Activated CD4-positive, alpha-beta T cell treated with anti-CD3 and anti-CD28 coated beads, Interleukin-2, Interleukin-6, amounts not matched to agents 100 ng/mL and 50 ng/mL, durations not matched to agents 16 hours and 8 hours (primary cell): Measurements from ENCODE around the gene DOCK4.

Source experiments
- DNase-seq: peaks from one replicate; pipeline ENCODE4 v3.0.0-alpha.2; 2020

DOCK4 gene

DNA sequence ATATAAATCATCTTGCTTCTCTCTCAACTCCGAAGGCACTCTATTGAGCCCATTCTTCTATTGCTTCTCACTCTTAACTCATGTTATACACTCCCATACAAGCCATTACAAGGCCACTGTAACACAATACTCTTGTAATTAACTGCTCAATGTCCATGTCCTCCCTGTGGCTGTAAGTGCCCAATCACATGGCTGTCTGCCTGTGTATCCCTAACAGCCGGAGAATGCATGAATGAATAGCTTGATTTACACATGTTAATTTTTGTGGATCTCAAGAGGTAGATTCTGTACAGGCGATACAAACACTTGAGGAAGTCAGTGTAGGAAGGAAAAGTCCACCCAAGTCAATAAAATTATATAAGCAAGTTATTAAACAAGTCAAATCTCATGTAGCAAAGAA is 215.6 kb downstream of the DOCK4 start:
- DNase-seq = no peak

DNA sequence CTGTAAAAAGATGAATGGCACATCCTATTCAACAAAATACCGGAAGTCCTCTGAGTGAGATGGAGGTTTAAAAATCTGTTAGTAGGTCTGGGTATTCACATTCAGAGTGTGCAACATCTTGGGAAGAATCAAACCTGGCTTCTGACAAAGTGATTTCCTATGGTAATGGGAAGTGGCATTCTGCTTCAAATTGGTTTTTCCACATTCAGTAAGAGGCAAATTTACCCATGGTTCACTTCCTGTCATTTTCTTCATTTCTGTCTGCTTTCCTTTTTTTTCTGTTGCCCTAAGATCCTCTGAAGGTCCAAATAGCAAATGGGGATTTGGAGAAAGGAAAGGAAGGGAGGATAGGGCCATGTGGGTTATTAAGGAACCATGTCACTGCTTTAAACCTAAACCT is 218.3 kb downstream of the DOCK4 start:
- DNase-seq = no peak

DNA sequence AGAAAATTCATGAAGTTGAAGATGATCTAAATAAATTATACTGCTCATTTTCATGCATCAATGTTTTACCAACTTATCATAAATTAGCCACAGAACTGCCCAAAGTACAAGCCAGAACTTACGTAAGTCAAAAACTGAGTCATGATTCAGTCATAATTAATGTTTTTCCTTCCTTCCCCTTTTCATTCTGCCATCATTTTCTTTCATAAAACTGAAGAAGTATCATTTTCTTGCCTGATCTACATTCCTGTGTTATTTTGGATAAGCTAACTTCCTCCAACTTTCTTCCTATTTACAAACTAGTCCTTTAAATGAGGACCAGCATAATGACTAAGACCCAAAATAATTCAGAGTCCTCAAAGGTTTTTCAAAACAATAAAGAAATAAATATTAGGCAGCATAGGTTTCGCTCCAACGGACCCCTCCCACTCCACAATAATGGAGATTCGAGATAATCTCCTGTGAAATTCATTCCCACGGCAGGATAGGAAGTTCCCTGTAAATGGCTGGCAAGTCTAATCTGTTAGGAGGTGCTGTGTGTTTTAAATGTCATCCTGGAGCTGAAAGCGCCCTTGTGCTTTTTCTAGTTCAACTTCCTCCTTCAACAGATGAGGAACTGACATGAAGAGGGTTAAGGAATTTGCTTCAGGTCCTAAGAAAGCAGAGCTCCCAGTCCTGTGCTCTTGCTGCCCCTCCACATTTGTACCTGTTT is 218.9 kb downstream of the DOCK4 start:
- no peak for DNase-seq

DNA sequence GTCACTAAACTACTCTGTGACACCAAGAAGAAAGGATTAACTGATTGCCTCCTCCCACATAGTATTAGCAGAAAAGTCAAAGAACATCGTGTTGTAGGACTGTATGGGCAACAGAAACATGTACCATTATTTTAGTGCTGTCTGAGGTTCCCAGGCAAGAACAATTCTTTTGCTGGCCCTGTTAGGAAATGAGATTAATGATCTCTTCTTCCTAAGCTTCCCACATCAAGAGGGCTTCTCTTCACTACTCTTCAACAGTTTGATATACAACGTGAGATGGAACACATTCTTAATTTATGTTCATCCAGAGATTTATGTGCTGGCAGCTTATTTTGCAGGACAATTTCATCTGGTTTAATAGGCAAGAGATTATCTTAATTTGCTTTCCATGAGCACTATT is 219.6 kb downstream of the DOCK4 start:
- no peak for DNase-seq

DNA sequence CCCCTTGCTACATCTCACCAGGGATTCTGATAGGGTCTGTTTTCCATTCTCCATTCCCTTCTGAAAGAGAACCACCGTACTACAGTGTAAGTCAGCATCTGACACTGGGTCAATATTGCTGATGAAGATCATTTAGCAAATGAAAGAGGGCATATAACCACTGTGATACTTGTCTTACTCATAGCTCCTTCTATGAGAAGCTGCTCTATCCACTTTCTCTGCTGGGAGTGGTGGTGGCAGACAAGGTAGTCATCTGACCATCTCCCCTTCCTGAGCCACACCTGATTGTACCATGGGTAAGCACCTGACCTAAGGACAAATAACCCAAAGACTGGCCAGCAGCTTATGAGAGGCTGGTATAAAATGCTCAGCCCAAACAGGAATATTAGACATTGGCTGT is 220.4 kb downstream of the DOCK4 start:
- no peak for DNase-seq

DNA sequence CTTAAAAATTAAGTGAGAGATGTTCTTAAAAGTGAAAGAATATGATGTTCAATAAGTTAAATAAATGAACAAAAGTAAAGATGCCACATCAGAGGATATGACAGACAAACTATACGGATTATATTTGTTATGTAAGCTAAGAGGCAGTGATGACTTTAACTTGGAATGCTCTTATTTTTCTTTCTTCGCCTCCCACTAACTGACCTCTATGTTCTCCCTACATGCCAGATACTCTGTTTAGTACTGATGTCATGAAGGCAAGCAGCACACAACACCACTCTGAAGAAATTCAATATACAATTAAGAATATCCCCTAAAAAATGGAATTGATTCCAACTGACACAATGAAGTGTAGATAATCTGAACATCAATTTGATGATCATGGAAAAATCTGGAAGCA is 223.4 kb downstream of the DOCK4 start:
- DNase-seq = no peak

DNA sequence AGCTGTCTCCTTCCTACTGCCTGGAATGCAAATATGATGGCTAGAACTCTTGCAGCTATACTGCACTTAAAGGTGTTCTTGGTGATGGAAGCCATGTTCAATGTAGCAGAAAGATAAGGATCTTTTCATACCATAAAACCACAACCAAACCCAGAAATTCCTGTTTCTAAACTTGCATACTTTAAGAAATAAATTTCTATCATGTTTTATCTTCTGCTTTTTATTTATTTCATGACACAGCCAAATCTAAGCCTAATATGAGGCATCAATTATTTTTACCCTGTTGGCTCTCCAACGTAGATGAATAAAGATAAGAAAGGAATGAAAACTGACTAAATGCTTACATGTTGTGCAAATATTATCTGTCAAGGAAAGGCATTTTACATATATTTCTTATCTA is 224.1 kb downstream of the DOCK4 start:
- DNase-seq = no peak

DNA sequence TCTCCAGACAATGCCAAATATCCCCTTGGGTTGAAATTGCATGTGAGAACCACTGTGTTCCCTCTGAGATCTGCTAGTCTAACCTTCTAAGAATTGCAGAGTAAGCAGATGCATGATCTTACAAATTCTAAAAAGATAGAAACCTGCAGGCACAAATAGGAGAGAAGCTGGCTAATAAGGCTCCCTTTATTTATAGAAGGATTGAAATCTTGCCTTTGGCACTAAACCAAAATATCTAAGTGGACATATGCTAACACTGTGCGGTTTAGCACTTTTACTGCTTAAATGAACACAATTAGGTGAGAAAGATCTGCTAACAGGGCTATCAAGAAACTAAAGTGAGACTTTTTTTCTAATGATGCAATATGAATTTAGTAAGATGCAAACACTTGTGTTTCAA is 225.5 kb downstream of the DOCK4 start:
- DNase-seq = no peak

DNA sequence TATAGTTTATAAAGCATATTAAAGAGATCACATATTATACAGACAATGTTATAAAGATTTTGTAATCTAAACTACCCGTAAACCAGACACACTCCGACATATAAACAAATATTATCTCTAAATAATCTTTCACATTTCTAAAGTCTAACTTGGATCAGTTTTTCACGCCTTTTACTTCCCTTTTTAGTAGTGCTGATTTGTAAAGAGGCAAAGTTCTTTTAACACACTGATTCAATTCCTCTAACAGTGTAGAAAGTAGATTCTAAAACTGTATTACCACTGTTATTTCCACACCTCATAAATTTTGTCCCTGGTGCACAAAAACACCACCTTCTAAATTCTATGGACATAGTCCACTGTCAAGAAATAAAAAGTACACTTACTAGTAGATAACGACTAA is 230.9 kb downstream of the DOCK4 start:
- no peak for DNase-seq

DNA sequence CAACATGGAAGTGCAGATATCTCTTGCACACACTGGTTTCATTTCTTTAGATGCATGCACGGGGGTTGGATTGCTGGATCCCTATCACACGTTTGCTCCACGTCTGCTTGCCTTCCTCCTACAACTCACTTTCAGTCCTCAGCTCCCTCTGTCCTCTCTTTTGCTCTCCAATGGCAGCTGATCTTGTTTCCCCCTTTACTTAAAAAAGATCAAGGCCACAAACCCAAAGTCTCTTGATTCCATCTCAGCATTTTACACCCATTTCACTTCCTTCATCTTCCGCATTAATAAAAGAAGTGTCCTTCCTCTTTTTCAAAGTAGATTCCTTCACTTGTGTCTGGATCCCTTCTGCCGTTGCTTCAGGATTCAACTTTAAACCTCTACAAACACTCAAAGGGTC is 245.2 kb downstream of the DOCK4 start:
- no peak for DNase-seq

DNA sequence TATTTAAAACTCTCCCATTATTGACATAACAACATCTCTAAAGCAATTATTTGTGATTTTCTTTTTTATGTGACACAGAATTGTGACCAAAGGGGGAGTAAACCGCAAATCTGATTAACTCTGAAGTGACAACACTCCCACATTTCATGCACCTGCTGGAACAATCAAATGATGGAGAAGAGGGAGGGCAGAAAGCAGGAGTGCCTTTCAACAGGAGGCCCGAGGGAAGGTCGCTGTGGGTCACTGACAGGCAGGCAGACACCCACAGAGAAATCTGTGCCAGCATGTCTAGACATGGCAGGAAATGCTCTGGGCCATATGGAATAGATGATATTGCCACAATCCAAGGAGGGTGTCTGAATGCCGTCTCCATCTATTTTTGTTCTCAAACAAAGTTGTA is 247.3 kb downstream of the DOCK4 start:
- no peak for DNase-seq

DNA sequence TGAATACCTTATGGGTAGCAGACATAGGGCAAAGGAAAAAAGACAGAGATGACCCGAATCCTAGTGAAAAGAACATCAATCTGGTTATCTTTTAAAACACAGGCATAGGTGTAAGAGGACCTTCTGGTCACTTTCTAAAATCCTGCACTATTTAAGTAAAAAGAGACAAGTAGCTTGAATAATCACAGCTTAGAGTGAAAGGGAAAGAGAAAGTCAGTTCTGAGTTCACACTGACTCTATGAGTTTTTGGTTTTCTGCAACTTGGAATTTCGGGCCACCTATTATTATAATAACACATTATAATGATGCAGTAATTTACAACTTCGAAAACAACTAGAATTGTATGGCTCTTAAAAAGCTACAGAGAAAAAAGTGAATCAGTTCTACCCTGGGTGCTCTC is 247.8 kb downstream of the DOCK4 start:
- no peak for DNase-seq

DNA sequence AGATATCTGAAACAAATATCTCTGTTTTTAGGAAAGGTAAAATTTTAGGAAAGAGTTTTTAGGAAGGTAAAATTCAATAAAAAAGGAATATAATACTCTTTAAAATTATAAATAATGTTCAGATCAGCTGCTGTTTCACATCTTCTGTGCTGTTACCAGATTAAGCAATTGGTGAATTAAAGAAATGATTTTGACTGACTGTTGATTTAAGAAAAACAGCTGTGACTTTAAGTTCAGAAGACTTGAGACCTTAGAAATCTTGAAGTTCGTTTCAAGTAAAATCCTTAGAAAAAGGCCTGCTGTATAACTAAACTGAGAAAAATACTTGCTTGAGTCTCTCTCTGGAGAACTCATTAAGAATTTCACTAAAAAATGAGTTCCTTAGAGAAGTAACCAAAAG is 250.6 kb downstream of the DOCK4 start:
- no peak for DNase-seq

DNA sequence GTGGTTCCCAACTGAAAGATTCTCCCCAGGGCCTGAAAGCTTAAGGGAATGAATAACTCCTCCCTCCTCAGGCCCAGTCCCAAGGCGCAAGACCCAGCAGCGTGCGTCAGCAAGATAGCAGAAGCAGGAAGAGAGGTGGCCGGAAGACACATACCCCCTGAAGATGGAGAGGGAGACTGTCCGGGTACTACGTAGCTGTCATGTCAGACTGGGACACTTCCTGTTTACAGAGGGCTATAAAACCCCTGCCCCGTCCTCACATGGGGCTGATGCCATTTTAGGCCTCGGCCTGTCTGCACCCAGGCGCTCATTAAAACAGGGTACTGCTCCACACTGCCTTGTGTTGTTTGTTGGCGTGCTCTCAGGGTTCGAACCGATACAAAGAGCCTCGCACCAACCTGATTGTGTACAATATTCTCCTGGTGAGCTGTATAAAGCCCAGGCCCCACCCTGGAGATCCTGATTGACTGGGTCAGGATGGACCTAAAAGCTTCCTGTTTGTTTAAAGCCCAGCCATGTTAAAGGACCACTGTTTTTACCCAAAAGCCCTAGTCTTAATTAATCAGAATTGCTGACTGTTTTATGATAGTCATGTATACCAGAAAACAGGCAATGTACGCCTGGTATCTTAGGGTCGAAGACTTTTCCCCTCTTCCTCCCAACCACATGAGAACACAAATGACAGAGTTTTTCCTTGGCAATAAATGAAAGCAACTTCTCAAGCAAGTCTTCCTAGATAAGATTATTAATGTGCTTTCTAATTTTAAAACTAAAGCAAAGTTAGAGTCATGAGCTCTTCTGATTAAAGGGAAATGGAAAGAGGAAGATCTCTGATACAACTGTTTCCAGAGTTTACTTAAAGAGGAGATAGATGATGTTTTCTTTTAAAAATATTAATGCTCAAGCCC is 251.5 kb downstream of the DOCK4 start:
- DNase-seq = no peak

DNA sequence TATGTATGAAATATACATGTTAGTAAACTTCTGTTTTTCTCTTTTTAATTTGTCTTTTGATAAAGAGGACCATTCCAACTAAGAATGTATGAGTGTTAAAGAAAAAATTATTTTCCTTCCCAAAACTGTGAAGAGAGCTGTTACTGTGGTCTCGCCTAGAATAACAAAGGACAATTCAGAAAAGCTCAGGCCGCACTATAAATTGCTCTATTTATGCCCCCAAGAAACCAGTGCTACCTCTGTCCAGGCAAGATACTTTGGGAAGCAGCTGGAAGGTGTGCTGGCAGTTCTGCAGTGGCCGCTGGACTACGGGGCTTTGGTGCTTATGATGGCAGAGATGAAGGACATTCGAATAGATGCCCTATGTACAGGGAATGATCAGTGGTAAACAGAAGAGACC is 252.1 kb downstream of the DOCK4 start:
- DNase-seq = no peak

DNA sequence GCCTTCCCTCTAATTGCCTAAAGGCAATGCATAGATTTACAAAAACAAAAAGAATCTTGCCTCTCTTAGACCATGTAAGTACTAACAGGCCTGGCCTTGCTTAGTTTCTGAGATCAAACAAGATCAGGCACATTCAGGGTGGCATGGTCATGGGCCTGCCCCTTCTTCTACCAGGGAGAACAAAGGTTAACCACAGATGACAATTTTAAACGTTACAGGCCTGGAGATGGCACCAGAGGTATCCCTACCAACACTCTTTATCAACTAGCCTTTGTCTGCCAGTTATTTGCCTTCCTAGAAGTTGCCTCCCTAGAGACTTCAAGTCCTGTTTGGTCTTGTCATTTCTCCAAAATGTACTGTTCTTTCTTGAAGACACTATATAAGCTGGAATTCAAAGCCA is 252.6 kb downstream of the DOCK4 start:
- DNase-seq = no peak

DNA sequence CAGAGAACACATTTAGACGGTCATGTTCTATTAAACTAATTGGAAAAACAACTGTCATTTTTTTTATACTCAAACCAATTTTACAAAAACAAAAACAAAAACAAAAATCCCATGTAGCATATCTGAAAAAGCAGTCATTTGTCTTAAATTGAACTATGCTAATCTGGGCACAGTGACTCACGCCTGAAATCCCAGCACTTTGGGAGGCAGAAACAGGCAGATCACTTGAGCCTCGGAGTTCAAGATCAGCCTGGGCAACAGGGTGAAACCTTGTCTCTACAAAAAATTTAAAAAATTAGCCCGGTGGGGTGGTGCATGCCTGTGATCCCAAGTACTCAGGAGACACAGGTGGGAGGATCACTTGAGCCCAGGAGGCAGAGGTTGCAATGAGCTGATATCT is 253.4 kb downstream of the DOCK4 start:
- DNase-seq = no peak

DNA sequence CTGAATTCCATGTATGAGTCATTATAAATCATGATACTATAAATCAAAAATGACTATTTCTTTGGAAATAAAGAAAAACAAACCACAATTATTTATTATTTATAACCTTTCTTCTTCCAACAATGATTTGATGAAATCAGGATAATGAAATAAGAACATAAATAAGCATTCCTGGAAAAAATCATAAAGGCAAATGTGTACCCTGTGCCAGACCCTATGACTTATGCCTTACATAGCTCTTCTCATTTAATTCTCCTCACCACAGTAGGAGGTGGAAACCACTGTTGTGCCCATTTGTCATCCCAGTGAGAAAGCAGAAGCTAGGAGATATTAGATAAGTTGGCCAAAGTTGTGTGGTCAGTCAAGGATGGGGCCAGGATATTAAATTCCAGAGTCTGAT is 255.1 kb downstream of the DOCK4 start:
- DNase-seq = no peak

DNA sequence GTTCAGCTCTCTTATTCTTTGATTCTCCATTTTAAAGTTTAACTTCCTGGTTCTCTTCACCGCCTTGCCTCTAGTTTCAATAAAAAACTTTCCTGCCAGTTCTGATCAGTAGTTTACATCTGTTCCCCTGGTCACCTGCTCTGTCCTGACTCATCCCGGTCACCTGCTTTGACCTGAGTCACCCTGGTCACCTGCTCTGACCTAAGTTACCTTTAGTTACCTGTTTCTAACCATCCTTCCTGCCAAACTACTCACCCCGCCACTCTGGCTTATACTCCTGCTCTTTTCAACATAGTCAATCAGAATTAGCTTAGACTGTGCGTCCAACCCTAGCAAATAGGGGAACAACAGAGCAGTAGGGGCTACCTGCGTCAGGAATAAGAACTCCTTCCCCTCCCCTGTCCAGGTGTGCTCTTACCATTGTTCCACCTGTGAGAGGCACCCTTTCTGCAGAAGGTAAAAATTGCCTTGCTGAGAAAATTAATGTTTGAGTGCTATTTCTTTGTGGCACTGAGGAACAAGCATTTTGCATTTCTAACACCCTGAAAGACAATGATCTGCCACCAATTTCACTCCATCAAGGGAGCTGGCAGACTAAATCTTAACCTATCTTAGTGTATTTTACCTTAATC is 263.6 kb downstream of the DOCK4 start:
- DNase-seq = no peak

DNA sequence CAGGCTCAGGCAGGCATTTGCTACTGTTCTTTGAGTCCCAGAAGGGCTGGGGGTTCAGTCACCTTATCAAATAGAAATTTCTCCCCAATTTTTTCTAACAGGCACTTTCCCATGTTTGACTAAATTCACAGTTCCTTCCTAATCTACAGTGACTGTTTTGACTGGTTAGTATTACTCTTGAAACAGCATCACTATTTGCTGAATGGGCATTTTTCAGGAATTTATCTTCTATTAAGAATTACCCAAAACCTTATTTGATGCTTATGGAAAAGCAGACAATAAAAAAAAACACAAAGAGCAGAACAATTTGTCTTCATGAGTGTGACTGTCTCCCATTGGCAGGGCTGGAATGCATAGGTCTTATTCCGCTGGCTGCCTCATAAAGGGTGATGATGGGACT is 269.0 kb downstream of the DOCK4 start:
- no peak for DNase-seq

DNA sequence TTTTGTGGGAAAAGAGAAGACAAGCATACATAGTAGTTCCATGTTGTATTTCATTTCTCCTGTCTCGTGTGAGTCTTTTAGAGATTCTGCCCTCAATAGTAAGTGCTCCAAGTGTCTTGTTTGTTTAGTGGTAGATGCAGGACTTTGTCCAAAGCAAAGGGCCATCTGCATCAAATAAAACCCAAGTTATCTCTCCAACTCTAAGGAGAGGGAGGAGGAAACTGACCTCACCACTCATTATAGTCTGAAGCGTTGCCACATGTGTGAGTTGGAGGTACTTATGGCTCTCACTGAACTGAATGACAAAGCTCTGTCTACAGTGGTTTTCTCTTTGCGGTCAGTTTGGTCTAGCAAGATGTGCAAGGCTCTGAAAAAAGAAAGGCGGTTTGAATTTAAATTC is 272.6 kb downstream of the DOCK4 start:
- DNase-seq = no peak

DNA sequence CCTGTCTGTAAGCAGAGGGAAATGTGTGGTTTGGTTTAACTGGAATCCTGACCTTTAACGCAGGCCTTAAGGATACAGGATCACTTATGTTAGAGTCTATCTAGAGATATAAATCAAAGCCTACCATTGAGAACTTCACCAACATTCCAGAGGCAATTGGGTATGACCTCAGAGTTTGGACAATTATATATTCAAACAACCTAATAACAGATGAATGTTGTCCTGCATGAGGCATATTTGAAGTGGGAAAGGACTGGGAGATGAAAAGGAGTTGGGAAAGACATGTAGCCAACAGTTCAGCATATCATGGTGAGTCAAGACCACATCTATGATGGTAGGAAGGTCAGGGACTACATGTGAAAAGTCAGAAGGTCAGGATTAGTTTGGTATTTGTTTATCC is 274.2 kb downstream of the DOCK4 start:
- no peak for DNase-seq

DNA sequence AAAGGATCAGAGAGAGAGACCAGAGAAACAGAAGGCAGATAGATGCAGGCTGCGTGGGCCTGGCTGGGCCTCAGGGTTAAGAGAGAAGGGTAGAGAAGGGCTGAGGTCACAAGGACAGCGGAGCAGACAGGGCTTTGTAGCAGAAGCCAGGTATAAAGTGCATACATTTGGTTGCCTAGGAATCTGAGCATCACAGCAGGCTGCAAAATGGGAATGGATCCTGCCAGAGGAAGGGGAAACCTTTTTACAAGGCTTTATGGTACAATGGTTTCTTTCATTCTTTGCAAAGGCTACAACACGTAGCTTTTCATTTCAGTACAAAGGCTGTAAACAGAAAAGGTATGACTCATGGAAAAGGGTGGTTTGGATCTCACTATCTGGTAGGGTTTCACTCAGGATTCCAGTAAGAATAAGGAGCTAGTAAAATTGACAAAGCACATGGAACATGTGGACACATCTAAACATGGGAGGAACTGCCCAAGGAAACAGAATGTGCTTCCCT is 275.1 kb downstream of the DOCK4 start:
- no peak for DNase-seq

DNA sequence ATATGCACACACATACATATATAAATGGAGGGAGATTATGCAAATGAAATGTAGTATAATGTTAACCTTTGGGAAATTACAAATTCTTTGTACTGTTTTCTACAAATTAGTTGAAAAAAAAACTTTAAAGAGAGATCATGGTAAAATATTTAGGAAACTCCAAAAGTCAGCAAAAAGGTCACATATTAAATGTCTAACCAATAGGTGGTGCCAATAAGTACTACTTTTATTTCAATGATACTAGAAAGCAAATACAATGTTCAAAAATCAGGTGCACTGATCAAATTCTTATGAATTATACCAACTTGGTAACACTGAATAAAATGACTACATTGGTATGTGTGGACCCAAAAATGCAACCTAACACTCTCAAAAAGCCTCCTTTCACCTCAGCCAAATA is 276.9 kb downstream of the DOCK4 start:
- no peak for DNase-seq
